BJ (cell line): Measurements from ENCODE around the gene ZNF26. TPM values are rescaled to one million over a fixed set of nuclear protein-coding genes. Genes with fewer than 3 reads are reported as not detected.

Experiments used
- CTCF ChIA-PET: fragments of 350-600 bp; formaldehyde crosslinking; extraction: SDS; loops from one replicate; lab custom pipeline; 2021; ENCODE audit warnings: antibody characterized with exemption, inconsistent platforms; lab: Yijun Ruan, JAX
- POLR2A ChIA-PET: fragments of 300-600 bp; sonication (Branson Sonifier 250); formaldehyde crosslinking; extraction: SDS; loops from one replicate; lab custom pipeline; 2021; ENCODE audit warnings: antibody characterized with exemption; lab: Charles Lee
- DNase-seq: peaks from one replicate; pipeline ENCODE4 v3.0.0-alpha.2; 2011; ENCODE audit warnings: low read depth
- H3K27me3 ChIP-seq: 2 replicates; pipeline ENCODE4 v1.6.0; 2011; ENCODE audit warnings: low read length; ENCODE audit not compliant: control insufficient read depth, insufficient read depth
- H3K36me3 ChIP-seq: 2 replicates; pipeline ENCODE4 v1.5.1; 2011; ENCODE audit warnings: low read length; ENCODE audit not compliant: control insufficient read depth, insufficient read depth
- H3K4me3 ChIP-seq: 2 replicates; pipeline ENCODE4 v1.5.1; 2011; ENCODE audit warnings: low read depth, mild to moderate bottlenecking, control low read depth, low read length
- CTCF ChIP-seq: IDR thresholded peaks from 2 replicates; pipeline ENCODE4 v1.5.1; 2011; ENCODE audit warnings: low read depth, mild to moderate bottlenecking, control low read depth, inconsistent platforms, low read length, moderate library complexity; ENCODE audit not compliant: insufficient read depth
- polyA plus RNA-seq: library from polyadenylated mRNA; depleted of rRNA; stranded (reverse); fragments of >200 nt; gene quantifications from 2 replicates; pipeline ENCODE4 v1.2.3, GENCODE V29; 2011

Gene ZNF26
- polyA plus RNA-seq, 1 experiment, result 4.6 TPM

- no peaks in the 10 kb centered on the region for H3K27me3 ChIP-seq
- TF ChIP-seq CTCF, result no peak
- ChIA-PET POLR2A (no interaction called here), CTCF (no interaction called here)
- H3K36me3 ChIP-seq, result peaks cover 12% of the 10 kb centered on the region
- no peak overlapping the region for H3K4me3 ChIP-seq
- DNase-seq, result no peak
Observed at GRCh38 chr12:132949936-132950837, 36.0 kb upstream of the ZNF26 start.

- TF ChIP-seq CTCF, result no peak
- Histone ChIP-seq H3K27me3 (no peaks in the 10 kb centered on the region), H3K4me3 (no peak overlapping the region), H3K36me3 (peaks cover 8% of the 10 kb centered on the region)
- CTCF ChIA-PET, result no interaction called here
- DNase-seq, result no peak
- POLR2A ChIA-PET, result no interaction called here
Observed at GRCh38 chr12:132950844-132951535, 35.2 kb upstream of the ZNF26 start.

GRCh38 chr12:132951649-132952048 is 34.5 kb upstream of the ZNF26 start:
- ChIA-PET CTCF (no interaction called here), POLR2A (no interaction called here)
- H3K4me3 ChIP-seq, result no peak overlapping the region
- TF ChIP-seq CTCF, result no peak
- no peak for DNase-seq
- H3K36me3 ChIP-seq, result peaks cover 6% of the 10 kb centered on the region
- H3K27me3 ChIP-seq, result no peaks in the 10 kb centered on the region

GRCh38 chr12:132952371-132953162 is 33.6 kb upstream of the ZNF26 start:
- no peak for DNase-seq
- Histone ChIP-seq H3K36me3 (peaks cover 4% of the 10 kb centered on the region), H3K27me3 (no peaks in the 10 kb centered on the region), H3K4me3 (no peak overlapping the region)
- POLR2A ChIA-PET, result no interaction called here
- CTCF ChIA-PET, result no interaction called here
- TF ChIP-seq CTCF, result no peak

- Histone ChIP-seq H3K27me3 (no peaks in the 10 kb centered on the region), H3K4me3 (no peak overlapping the region), H3K36me3 (peaks cover 4% of the 10 kb centered on the region)
- ChIA-PET POLR2A (no interaction called here), CTCF (no interaction called here)
- TF ChIP-seq CTCF, result no peak
- no peak for DNase-seq
Observed at GRCh38 chr12:132953163-132953425, 33.1 kb upstream of the ZNF26 start.
